ENCODE results near the gene HNRNPF.

The HNRNPF gene

DNA sequence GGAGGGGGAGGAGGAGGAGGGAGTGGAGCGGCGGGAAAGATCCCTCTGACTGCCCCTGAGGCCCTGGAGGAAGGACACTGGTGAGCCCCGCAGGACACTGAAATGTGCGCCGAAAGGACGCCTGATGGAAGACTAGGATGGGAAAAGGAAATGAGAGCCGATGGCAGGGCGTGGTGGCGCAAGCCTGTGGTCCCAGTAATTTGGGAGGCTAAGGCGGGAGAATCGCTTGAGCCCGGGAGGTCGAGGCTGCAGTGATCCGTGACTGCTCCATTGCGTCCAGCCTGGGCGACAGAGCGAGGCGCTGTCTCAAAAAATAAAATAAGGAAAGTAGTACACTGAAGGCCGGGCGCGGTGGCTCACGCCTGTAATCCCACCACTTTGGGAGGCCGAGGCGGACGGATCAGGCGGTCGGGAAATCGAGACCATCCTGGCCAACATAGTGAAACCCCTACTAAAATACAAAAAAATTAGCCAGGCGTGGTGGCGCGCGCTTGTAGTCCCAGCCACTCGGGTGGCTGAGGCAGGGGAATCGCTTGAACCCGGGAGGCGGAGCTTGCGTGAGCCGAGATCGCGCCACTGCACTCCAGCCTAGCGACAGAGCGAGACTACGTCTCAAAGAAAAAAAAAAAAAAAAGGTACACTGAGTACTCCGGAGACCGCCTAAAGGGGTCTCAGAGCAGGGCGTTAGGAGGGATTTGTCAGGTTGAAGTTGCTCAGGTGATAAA, 561 bp upstream of the HNRNPF start (continued):
- TF ChIP-seq, protein P1, sequence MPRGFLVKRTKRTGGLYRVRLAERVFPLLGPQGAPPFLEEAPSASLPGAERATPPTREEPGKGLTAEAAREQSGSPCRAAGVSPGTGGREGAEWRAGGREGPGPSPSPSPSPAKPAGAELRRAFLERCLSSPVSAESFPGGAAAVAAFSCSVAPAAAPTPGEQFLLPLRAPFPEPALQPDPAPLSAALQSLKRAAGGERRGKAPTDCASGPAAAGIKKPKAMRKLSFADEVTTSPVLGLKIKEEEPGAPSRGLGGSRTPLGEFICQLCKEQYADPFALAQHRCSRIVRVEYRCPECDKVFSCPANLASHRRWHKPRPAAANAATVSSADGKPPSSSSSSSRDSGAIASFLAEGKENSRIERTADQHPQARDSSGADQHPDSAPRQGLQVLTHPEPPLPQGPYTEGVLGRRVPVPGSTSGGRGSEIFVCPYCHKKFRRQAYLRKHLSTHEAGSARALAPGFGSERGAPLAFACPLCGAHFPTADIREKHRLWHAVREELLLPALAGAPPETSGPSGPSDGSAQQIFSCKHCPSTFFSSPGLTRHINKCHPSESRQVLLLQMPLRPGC (tag by site-specific recombination; IDR thresholded peaks at IDR 0.05): 0 out of 2 replicates have a peak, but pooled peaks have one; percentile 55
- TF ChIP-seq ZNF366 (tag by site-specific recombination; conservative IDR thresholded peaks at IDR 0.05) (peak; percentile 50; the same call in 1 of the 2 replicates), ZNF341 (tag by site-specific recombination; IDR thresholded peaks at IDR 0.05; ENCODE audit: low read depth) (no peak), ZNF133 (tag by site-specific recombination; IDR thresholded peaks at IDR 0.05) (0 out of 2 replicates have a peak, but pooled peaks have one; percentile 16), ZBTB1 (tag by site-specific recombination; IDR thresholded peaks at IDR 0.05) (0 out of 2 replicates have a peak, but pooled peaks have one; percentile 4), ZFP37 (tag by site-specific recombination; IDR thresholded peaks at IDR 0.05) (0 out of 2 replicates have a peak, but pooled peaks have one; percentile 3), ZNF416 (tag by site-specific recombination; IDR thresholded peaks at IDR 0.05) (no peak), WT1 (tag by site-specific recombination; IDR thresholded peaks at IDR 0.05) (peak; percentile 48), ZNF423 (tag by site-specific recombination; IDR thresholded peaks at IDR 0.05) (0 out of 2 replicates have a peak, but pooled peaks have one; percentile 37)
- TF ChIP-seq, protein P2, sequence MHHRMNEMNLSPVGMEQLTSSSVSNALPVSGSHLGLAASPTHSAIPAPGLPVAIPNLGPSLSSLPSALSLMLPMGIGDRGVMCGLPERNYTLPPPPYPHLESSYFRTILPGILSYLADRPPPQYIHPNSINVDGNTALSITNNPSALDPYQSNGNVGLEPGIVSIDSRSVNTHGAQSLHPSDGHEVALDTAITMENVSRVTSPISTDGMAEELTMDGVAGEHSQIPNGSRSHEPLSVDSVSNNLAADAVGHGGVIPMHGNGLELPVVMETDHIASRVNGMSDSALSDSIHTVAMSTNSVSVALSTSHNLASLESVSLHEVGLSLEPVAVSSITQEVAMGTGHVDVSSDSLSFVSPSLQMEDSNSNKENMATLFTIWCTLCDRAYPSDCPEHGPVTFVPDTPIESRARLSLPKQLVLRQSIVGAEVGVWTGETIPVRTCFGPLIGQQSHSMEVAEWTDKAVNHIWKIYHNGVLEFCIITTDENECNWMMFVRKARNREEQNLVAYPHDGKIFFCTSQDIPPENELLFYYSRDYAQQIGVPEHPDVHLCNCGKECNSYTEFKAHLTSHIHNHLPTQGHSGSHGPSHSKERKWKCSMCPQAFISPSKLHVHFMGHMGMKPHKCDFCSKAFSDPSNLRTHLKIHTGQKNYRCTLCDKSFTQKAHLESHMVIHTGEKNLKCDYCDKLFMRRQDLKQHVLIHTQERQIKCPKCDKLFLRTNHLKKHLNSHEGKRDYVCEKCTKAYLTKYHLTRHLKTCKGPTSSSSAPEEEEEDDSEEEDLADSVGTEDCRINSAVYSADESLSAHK (tag by site-specific recombination; IDR thresholded peaks at IDR 0.05): 0 out of 2 replicates have a peak, but pooled peaks have one; percentile 11

DNA sequence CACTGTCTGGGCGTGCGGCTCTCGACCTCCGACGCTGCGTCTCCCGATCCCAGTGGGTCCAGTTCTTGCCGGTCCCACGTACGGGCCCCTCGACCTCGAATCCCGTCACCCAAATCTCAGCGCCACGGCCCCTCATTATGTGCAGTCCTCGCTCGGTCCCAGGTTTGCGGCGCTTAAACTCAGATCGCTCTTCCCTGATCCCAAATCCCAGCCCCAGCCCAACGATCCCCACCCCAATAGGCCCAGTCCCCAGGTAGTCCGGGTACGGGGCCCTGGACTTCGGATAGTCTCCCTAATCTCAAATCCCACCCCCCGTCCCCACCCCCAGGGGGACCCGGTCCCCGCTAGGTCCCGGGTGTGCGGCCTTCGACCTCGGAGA, 666 bp downstream of the HNRNPF start:
- CTCF ChIA-PET: interaction anchor here (0.7 kb wide), 1 partner anchor 144 kb away, joined by 3 read pairs; no protein-coding TSS in a partner anchor

DNA sequence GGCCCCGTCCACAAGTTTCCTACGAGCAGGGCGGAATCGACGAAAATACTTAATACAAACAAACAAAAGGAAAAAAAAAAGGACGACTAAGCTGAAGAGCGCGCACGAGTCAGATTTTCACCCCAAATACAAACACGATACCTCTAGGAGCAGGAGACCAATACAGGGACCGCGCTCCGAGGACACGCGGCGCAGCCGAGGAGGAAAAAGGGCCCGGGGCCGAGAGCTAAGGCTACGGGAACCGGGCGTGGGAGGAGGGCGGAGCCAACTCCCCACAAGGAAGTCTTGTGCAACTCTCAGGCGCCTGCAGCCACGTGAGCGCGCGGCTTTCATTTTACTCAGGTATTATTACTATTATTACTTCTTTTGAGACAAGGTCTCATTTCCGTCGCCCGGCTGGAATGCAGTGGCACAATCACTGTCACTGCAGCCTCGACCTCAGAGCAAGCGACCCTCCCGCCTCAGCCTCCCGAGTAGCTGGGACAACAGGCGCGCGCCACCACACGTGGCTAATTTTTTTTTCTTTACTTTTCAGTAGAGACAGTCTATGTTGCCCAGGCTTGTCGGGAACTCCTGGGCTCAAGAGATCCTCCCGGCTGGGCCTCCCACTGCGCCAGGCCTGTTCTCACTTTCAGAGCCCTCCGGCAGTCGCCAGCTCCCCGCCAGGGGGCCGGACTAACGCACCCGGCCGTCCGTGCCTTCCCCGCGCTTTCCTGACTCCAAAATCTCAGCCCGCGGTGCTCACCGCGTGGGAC, 1.2 kb downstream of the HNRNPF start:
- POLR2A ChIA-PET: interaction anchor here (0.6 to 1.6 kb wide), 8 partner anchors 9 to 29 kb away, joined by 3 to 29 read pairs (median 4); partner anchors contain the start of gene ZNF487
- H3K36me3 ChIP-seq (ENCODE audit: control insufficient read depth in 2 of 2, insufficient read depth in 1 of 2, low read length in 2 of 2): peaks cover 3 to 9% of the 10 kb centered on the region in 2 experiments; a peak in 2 of 3 replicates
- peak overlapping the region; percentile 96 for H3K27ac ChIP-seq (ENCODE audit: extremely low read depth, low read depth, low read length)
- peak overlapping the region; percentile 74 for H3K4me3 ChIP-seq (ENCODE audit: low read depth, low read length)
- peaks cover 10% of the 10 kb centered on the region; the same call in 1 of the 2 replicates for H3K4me1 ChIP-seq (ENCODE audit: control insufficient read depth, insufficient read depth, low read length)
- CTCF ChIA-PET: interaction anchor here (0.7 kb wide), 2 partner anchors 44 to 143 kb away, joined by 3 read pairs; no protein-coding TSS in a partner anchor
- no peaks in the 10 kb centered on the region for H3K9me3 ChIP-seq (ENCODE audit: control insufficient read depth, insufficient read depth, low read depth, low read length)
- TF ChIP-seq ZEB2 (tag by site-specific recombination; IDR thresholded peaks at IDR 0.05) (peak; percentile 96), ZBTB17 (tag by site-specific recombination; IDR thresholded peaks at IDR 0.05) (peak; percentile 81), ZNF473 (tag by site-specific recombination; IDR thresholded peaks at IDR 0.05) (no peak), ZNF174 (tag by site-specific recombination; IDR thresholded peaks at IDR 0.05) (no peak), ZNF23 (tag by site-specific recombination; IDR thresholded peaks at IDR 0.05; ENCODE audit: borderline replicate concordance) (no peak), ZFP37 (tag by site-specific recombination; IDR thresholded peaks at IDR 0.05) (peak; percentile 33; the same call in 1 of the 2 replicates)
- TF ChIP-seq, protein P3, sequence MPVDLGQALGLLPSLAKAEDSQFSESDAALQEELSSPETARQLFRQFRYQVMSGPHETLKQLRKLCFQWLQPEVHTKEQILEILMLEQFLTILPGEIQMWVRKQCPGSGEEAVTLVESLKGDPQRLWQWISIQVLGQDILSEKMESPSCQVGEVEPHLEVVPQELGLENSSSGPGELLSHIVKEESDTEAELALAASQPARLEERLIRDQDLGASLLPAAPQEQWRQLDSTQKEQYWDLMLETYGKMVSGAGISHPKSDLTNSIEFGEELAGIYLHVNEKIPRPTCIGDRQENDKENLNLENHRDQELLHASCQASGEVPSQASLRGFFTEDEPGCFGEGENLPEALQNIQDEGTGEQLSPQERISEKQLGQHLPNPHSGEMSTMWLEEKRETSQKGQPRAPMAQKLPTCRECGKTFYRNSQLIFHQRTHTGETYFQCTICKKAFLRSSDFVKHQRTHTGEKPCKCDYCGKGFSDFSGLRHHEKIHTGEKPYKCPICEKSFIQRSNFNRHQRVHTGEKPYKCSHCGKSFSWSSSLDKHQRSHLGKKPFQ (tag by site-specific recombination; IDR thresholded peaks at IDR 0.05): peak; percentile 93
- TF ChIP-seq, protein P4, sequence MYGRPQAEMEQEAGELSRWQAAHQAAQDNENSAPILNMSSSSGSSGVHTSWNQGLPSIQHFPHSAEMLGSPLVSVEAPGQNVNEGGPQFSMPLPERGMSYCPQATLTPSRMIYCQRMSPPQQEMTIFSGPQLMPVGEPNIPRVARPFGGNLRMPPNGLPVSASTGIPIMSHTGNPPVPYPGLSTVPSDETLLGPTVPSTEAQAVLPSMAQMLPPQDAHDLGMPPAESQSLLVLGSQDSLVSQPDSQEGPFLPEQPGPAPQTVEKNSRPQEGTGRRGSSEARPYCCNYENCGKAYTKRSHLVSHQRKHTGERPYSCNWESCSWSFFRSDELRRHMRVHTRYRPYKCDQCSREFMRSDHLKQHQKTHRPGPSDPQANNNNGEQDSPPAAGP (tag by site-specific recombination; IDR thresholded peaks at IDR 0.05): peak; percentile 17; the same call in 1 of the 2 replicates

More for the DNA sequence above, 666 bp downstream of the HNRNPF start:
- TF ChIP-seq BCL11A (tag by site-specific recombination; IDR thresholded peaks at IDR 0.05; ENCODE audit: low read depth) (0 out of 2 replicates have a peak, but pooled peaks have one; percentile 5), ZNF529 (tag by site-specific recombination; IDR thresholded peaks at IDR 0.05; ENCODE audit: insufficient replicate concordance) (no peak), ZNF670 (tag by site-specific recombination; IDR thresholded peaks at IDR 0.05; ENCODE audit: low read depth) (no peak), GLIS2 (tag by site-specific recombination; IDR thresholded peaks at IDR 0.05) (peak; percentile 78; the same call in 1 of the 2 replicates), GFI1B (tag by site-specific recombination; IDR thresholded peaks at IDR 0.05) (peak; percentile 55; the same call in 1 of the 2 replicates), SP3 (tag by site-specific recombination; IDR thresholded peaks at IDR 0.05) (no peak), ZNF600 (tag by site-specific recombination; IDR thresholded peaks at IDR 0.05) (0 out of 2 replicates have a peak, but pooled peaks have one; percentile 5)
- TF ChIP-seq, protein P5, sequence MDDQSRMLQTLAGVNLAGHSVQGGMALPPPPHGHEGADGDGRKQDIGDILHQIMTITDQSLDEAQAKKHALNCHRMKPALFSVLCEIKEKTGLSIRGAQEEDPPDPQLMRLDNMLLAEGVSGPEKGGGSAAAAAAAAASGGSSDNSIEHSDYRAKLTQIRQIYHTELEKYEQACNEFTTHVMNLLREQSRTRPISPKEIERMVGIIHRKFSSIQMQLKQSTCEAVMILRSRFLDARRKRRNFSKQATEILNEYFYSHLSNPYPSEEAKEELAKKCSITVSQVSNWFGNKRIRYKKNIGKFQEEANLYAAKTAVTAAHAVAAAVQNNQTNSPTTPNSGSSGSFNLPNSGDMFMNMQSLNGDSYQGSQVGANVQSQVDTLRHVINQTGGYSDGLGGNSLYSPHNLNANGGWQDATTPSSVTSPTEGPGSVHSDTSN (CRISPR knock-in tag; IDR thresholded peaks at IDR 0.05): 0 out of 2 replicates have a peak, but pooled peaks have one; percentile 28
- no peaks in the 10 kb centered on the region for H3K9me3 ChIP-seq (ENCODE audit: control insufficient read depth, insufficient read depth, low read depth, low read length)
- peak overlapping the region; percentile 96 for H3K27ac ChIP-seq (ENCODE audit: extremely low read depth, low read depth, low read length)
- H3K4me1 ChIP-seq (ENCODE audit: control insufficient read depth, insufficient read depth, low read length): peaks cover 8% of the 10 kb centered on the region; the same call in 1 of the 2 replicates
- H3K4me3 ChIP-seq (ENCODE audit: low read depth, low read length): peak overlapping the region; percentile 74
- H3K36me3 ChIP-seq (ENCODE audit: control insufficient read depth in 2 of 2, insufficient read depth in 1 of 2, low read length in 2 of 2): peaks cover 3 to 6% of the 10 kb centered on the region in 2 experiments; a peak in 2 of 3 replicates
- POLR2A ChIA-PET: interaction anchor here (0.6 to 1.6 kb wide), 3 partner anchors 12 to 25 kb away, joined by 4 to 29 read pairs (median 4); no protein-coding TSS in a partner anchor

All from HEK293 (cell line).